Smooth muscle cell (in vitro differentiated cells): ENCODE data around the gene HECTD4. TPM values are rescaled to one million over a fixed set of nuclear protein-coding genes. Genes with fewer than 3 reads are reported as not detected.

Experiments
- DNase-seq: peaks from one replicate; lab custom pipeline; 2025; ENCODE audit not compliant: unreplicated experiment; lab: John Stamatoyannopoulos, UW
- H2AFZ ChIP-seq: fragments of 200-600 bp; sonication (generic); 2 replicates; pipeline ENCODE4 v1.6.0; 2016; ENCODE audit warnings: antibody characterized with exemption, low read depth, mild to moderate bottlenecking
- H3F3A ChIP-seq: fragments of 200-600 bp; sonication (generic); 2 replicates; pipeline ENCODE4 v1.6.0; 2017; ENCODE audit warnings: antibody characterized with exemption, low read depth
- H3K27ac ChIP-seq: fragments of 200-600 bp; sonication (generic); 2 replicates; pipeline ENCODE4 v1.5.1; 2016; ENCODE audit warnings: low read depth, mild to moderate bottlenecking
- H3K27me3 ChIP-seq: fragments of 200-600 bp; sonication (generic); 2 replicates; pipeline ENCODE4 v1.6.1; 2016; ENCODE audit warnings: low read depth, mild to moderate bottlenecking
- H3K36me3 ChIP-seq: fragments of 200-600 bp; sonication (generic); 2 replicates; pipeline ENCODE4 v1.5.1; 2016; ENCODE audit warnings: low read depth
- H3K4me1 ChIP-seq: fragments of 200-600 bp; sonication (generic); 2 replicates; pipeline ENCODE4 v1.5.1; 2016; ENCODE audit warnings: low read depth
- H3K4me2 ChIP-seq: fragments of 200-600 bp; sonication (generic); 2 replicates; pipeline ENCODE4 v1.6.0; 2016; ENCODE audit warnings: mild to moderate bottlenecking
- H3K4me3 ChIP-seq: fragments of 200-600 bp; sonication (generic); 2 replicates; pipeline ENCODE4 v1.5.1; 2016; ENCODE audit warnings: mild to moderate bottlenecking
- H3K79me2 ChIP-seq: fragments of 200-600 bp; sonication (generic); 2 replicates; pipeline ENCODE4 v1.6.0; 2016; ENCODE audit warnings: low read depth, mild to moderate bottlenecking
- H3K9ac ChIP-seq: fragments of 200-600 bp; sonication (generic); 2 replicates; pipeline ENCODE4 v1.6.0; 2016; ENCODE audit warnings: low read depth
- H3K9me3 ChIP-seq: fragments of 200-600 bp; sonication (generic); replicated peaks from 2 replicates; pipeline ENCODE4 v1.5.1; 2016; ENCODE audit warnings: low read depth
- H4K20me1 ChIP-seq: fragments of 200-600 bp; sonication (generic); 2 replicates; pipeline ENCODE4 v1.6.0; 2016; ENCODE audit warnings: low read depth
- CTCF ChIP-seq: fragments of 200-600 bp; sonication (generic); IDR thresholded peaks from 2 replicates; pipeline ENCODE4 v1.5.1; 2017; ENCODE audit warnings: borderline replicate concordance, mild to moderate bottlenecking, antibody characterized with exemption; ENCODE audit not compliant: insufficient read depth, poor library complexity, severe bottlenecking
- WGBS: methylation state at CpG from one replicate; pipeline ENCODE4 v1.1.7; 2016; ENCODE audit warnings: low lambda C conversion rate; 5-methylcytosine and 5-hydroxymethylcytosine counted together
- polyA plus RNA-seq: library from polyadenylated mRNA; unstranded; fragments of >200 nt; fragmentation: Nextera tagmentation; extraction: Ambion mirVana; gene quantifications from 2 replicates; pipeline ENCODE4 v1.2.1, GENCODE V29; 2016
- total RNA-seq: library from RNA; depleted of rRNA; stranded (reverse); fragments of >200 nt; gene quantifications from 2 replicates; pipeline ENCODE4 v1.2.3, GENCODE V29; 2014

HECTD4 gene
- total and polyA plus RNA-seq, 2 experiments from 2014 or later: 6.6 to 16.9 TPM

DNA sequence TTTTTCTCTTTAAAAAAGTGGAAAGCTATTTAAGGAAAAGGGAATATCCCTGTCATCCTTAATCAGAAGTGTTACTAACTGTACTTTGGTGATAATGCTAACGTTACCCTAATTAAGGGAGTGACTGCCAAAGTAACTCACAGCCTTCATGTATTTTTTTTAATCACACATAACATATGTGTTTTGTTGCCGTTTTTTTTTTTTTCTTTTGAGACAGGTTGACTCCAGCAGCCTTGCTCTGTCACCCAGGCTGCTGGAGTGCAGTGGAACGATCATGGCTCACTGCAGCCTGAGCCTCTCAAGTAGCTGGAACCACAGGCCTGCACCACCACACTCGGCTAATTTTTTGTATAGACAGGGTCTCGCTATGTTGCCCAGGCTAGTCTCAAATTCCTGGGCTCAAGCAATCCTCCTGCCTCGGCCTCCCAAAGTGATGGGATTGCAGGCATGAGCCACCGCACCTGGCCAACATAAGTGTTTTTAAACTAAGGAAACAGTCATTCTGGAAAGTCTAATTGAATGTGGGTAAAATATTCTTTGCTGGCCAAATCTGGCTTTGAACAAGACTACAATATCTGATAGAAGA, 56.5 kb downstream of the HECTD4 start:
- 82% methylated on average over 7 of the region's 7 CpGs for WGBS
- no peaks in the 10 kb centered on the region for H3K9me3 ChIP-seq
- TF ChIP-seq CTCF: no peak
- no peak overlapping the region for H2AFZ ChIP-seq
- no peak for DNase-seq
- H3K27ac ChIP-seq: no peak overlapping the region
- peaks cover 45% of the 10 kb centered on the region for H3K79me2 ChIP-seq
- no peak overlapping the region for H3K4me3 ChIP-seq
- no peaks in the 10 kb centered on the region for H3F3A ChIP-seq
- H3K36me3 ChIP-seq: no peaks in the 10 kb centered on the region
- no peak overlapping the region for H3K9ac ChIP-seq
- peaks cover 87% of the 10 kb centered on the region for H4K20me1 ChIP-seq
- H3K27me3 ChIP-seq: no peaks in the 10 kb centered on the region
- H3K4me1 ChIP-seq: no peaks in the 10 kb centered on the region
- H3K4me2 ChIP-seq: no peak overlapping the region

GRCh38 chr12:112325157-112325556, 57.1 kb downstream of the HECTD4 start:
- WGBS: 97% methylated on average over 1 of the region's 1 CpG
- Histone ChIP-seq H3K4me2 (no peak overlapping the region), H3K4me3 (no peak overlapping the region), H3K9me3 (no peaks in the 10 kb centered on the region), H3F3A (no peaks in the 10 kb centered on the region), H3K9ac (no peak overlapping the region), H2AFZ (no peak overlapping the region), H3K36me3 (no peaks in the 10 kb centered on the region), H3K4me1 (no peaks in the 10 kb centered on the region), H3K27me3 (no peaks in the 10 kb centered on the region), H3K27ac (no peak overlapping the region), H4K20me1 (peaks cover 86% of the 10 kb centered on the region), H3K79me2 (peaks cover 45% of the 10 kb centered on the region)
- DNase-seq: no peak
- no peak for TF ChIP-seq CTCF

DNA sequence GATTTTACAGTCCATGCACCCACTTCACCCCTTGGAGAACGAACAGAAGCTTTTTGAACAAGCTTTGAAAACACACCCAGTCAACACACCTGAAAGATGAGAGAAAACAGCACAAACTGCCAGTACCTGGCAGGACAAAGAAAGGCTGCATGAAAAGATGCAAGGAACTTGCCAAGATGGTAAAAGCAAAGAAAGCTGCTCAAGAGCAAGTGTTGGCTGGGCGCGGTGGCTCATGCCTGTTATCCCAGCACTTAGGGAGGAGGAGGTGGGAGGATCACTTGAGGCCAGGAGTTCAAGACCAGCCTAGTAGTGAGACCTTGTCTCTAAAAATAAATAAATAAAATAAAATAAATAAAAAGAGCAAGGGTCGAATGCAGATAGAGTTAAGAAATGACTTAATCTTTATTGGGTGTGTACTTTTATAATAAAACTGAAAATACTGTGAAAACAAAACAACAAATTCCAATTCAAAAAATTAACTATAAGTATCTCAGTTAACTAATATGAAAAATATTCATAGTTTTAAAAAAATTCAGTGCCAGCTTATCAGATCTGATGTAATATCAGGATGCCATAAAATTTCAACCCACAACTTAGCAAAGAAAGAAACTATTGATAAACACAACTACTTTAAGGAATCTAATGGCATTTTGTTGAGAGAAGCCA, 59.2 kb downstream of the HECTD4 start:
- H3K27me3 ChIP-seq: no peaks in the 10 kb centered on the region
- no peak overlapping the region for H2AFZ ChIP-seq
- H3K4me1 ChIP-seq: no peaks in the 10 kb centered on the region
- peaks cover 80% of the 10 kb centered on the region for H4K20me1 ChIP-seq
- WGBS: 81% methylated on average over 4 of the region's 4 CpGs
- H3K79me2 ChIP-seq: peaks cover 31% of the 10 kb centered on the region
- no peaks in the 10 kb centered on the region for H3K9me3 ChIP-seq
- H3K9ac ChIP-seq: no peak overlapping the region
- TF ChIP-seq CTCF: no peak
- H3K36me3 ChIP-seq: no peaks in the 10 kb centered on the region
- H3F3A ChIP-seq: no peaks in the 10 kb centered on the region
- no peak for DNase-seq
- no peak overlapping the region for H3K4me2 ChIP-seq
- no peak overlapping the region for H3K4me3 ChIP-seq
- H3K27ac ChIP-seq: no peak overlapping the region

GRCh38 chr12:112322441-112322840, 59.8 kb downstream of the HECTD4 start:
- Histone ChIP-seq H3K27me3 (no peaks in the 10 kb centered on the region), H3K4me1 (no peaks in the 10 kb centered on the region), H3K27ac (no peak overlapping the region), H4K20me1 (peaks cover 76% of the 10 kb centered on the region), H3F3A (no peaks in the 10 kb centered on the region), H3K4me3 (no peak overlapping the region), H3K9ac (no peak overlapping the region), H3K4me2 (no peak overlapping the region), H3K79me2 (peaks cover 31% of the 10 kb centered on the region), H2AFZ (no peak overlapping the region), H3K9me3 (no peaks in the 10 kb centered on the region), H3K36me3 (no peaks in the 10 kb centered on the region)
- 83% methylated on average over 2 of the region's 2 CpGs for WGBS
- no peak for TF ChIP-seq CTCF
- DNase-seq: no peak
